Body of pancreas (tissue), 4 donors: ENCODE results near the gene SLCO3A1.

Source experiments
- POLR2A ChIP-seq, 3 donors: fragments of 450-650 bp; IDR thresholded peaks; one replicate each; pipeline ENCODE4 v1.6.1; 2016; ENCODE audit warnings: antibody characterized with exemption in 3 of 3, mild to moderate bottlenecking in 2 of 3
- TF ChIP-seq, protein P1 (sequence below), 7 experiments: fragments of 450-650 bp in 4 of 7; fragments of 200-600 bp in 3 of 7; sonication (generic) in 3 of 7; IDR thresholded peaks; one replicate each; pipeline ENCODE4 v1.5.1; 2016 to 2019; ENCODE audit warnings: antibody characterized with exemption in 7 of 7

DNA sequence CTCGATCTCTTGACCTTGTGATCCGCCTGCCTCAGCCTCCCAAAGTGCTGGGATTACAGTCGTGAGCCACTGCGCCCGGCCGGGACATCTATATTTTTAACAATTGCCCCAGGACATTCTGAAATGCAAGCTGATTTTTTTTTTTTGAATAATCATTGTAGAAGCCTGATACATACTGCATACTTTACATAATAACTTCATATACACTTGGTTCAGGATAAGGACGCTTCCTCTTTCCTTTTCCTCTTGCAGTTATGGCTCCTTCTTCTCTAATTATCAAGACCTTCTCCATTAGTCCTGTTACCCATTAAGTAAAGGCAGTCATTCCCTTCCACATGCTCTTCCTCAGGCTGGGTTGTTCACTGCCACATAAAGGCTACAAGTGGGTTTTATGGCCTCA, 58.3 kb downstream of the SLCO3A1 start:
- TF ChIP-seq, protein P1, sequence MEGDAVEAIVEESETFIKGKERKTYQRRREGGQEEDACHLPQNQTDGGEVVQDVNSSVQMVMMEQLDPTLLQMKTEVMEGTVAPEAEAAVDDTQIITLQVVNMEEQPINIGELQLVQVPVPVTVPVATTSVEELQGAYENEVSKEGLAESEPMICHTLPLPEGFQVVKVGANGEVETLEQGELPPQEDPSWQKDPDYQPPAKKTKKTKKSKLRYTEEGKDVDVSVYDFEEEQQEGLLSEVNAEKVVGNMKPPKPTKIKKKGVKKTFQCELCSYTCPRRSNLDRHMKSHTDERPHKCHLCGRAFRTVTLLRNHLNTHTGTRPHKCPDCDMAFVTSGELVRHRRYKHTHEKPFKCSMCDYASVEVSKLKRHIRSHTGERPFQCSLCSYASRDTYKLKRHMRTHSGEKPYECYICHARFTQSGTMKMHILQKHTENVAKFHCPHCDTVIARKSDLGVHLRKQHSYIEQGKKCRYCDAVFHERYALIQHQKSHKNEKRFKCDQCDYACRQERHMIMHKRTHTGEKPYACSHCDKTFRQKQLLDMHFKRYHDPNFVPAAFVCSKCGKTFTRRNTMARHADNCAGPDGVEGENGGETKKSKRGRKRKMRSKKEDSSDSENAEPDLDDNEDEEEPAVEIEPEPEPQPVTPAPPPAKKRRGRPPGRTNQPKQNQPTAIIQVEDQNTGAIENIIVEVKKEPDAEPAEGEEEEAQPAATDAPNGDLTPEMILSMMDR (IDR thresholded peaks at IDR 0.05): no peak
- TF ChIP-seq POLR2A (IDR thresholded peaks at IDR 0.05): no peak
